ENCODE measurements around the gene AGBL4.

- no peak for TF ChIP-seq CTCF (IDR thresholded peaks at IDR 0.05)
- TF ChIP-seq POLR2A (IDR thresholded peaks at IDR 0.05): no peak
- no peak for TF ChIP-seq POLR2AphosphoS5 (IDR thresholded peaks at IDR 0.05)
Measured at GRCh38 chr1:48841461-48841860, 1182.3 kb downstream of the AGBL4 start.

All from breast epithelium (tissue), 3 donors.